Uterus (tissue), 4 donors: ENCODE results near the gene SH3RF3. TPM values are rescaled to one million over a fixed set of nuclear protein-coding genes. Genes with fewer than 3 reads are reported as not detected.

Experiments used
- DNase-seq, 2 donors: peaks; one replicate each; pipeline ENCODE4 v3.0.0-alpha.2; 2019 to 2020
- H3K27ac ChIP-seq, 2 donors: fragments of 200-600 bp; sonication (generic); 1 replicate in 1 of 2; 2 replicates in 1 of 2; pipeline ENCODE4 v1.5.1; 2016 to 2018
- H3K27me3 ChIP-seq, 2 donors: fragments of 200-600 bp; sonication (generic); one replicate each; pipeline ENCODE4 v1.5.1; 2018 to 2019; ENCODE audit warnings: control low read depth in 1 of 2
- H3K36me3 ChIP-seq, 2 donors: fragments of 200-600 bp; sonication (generic); one replicate each; pipeline ENCODE4 v1.5.1; 2019; ENCODE audit warnings: control low read depth in 1 of 2
- H3K4me1 ChIP-seq, 2 donors: fragments of 200-600 bp; sonication (generic); one replicate each; pipeline ENCODE4 v1.5.1; 2018 to 2019; ENCODE audit warnings: control low read depth in 1 of 2
- H3K4me3 ChIP-seq, 2 donors: fragments of 200-600 bp; sonication (generic); 1 replicate in 1 of 2; 2 replicates in 1 of 2; pipeline ENCODE4 v1.5.1; 2018 to 2019; ENCODE audit warnings: mild to moderate bottlenecking in 1 of 2
- H3K9me3 ChIP-seq, 2 donors: fragments of 200-600 bp; sonication (generic); one replicate each; pipeline ENCODE4 v1.5.1; 2019; ENCODE audit warnings: control low read depth in 1 of 2
- POLR2A ChIP-seq, 2 donors: fragments of 450-650 bp; IDR thresholded peaks; one replicate each; pipeline ENCODE4 v1.6.1; 2016; ENCODE audit warnings: antibody characterized with exemption in 2 of 2, mild to moderate bottlenecking in 1 of 2, moderate library complexity in 1 of 2
- intact Hi-C: fragments of 100-400 bp; cut with DNase I; formaldehyde crosslinking; loops from one replicate; pipeline ENCODE4 v1.15.1; 2023; ENCODE audit warnings: low total_unique reads
- total RNA-seq, 4 donors: library from RNA; depleted of rRNA in 3 of 4; stranded (reverse); fragments of >200 nt in 3 of 4; gene quantifications; one replicate each; pipeline versions ENCODE4 v1.1.0 to v1.2.4, GENCODE V29; 2014 to 2023
- TF ChIP-seq, protein P1 (sequence below), 4 experiments: fragments of 200-600 bp in 2 of 4; fragments of 450-650 bp in 2 of 4; sonication (generic) in 2 of 4; IDR thresholded peaks; one replicate each; pipeline ENCODE4 v1.5.1; 2016 to 2019; ENCODE audit warnings: antibody characterized with exemption in 4 of 4, mild to moderate bottlenecking in 2 of 4, moderate library complexity in 1 of 4
- donor health status: DM: yes; HTN: yes; CAD: no.

SH3RF3 gene
- total RNA-seq, 4 donors from 2014 or later: 5.1 to 10.2 (median 8.7) TPM; not detected in 1

DNA sequence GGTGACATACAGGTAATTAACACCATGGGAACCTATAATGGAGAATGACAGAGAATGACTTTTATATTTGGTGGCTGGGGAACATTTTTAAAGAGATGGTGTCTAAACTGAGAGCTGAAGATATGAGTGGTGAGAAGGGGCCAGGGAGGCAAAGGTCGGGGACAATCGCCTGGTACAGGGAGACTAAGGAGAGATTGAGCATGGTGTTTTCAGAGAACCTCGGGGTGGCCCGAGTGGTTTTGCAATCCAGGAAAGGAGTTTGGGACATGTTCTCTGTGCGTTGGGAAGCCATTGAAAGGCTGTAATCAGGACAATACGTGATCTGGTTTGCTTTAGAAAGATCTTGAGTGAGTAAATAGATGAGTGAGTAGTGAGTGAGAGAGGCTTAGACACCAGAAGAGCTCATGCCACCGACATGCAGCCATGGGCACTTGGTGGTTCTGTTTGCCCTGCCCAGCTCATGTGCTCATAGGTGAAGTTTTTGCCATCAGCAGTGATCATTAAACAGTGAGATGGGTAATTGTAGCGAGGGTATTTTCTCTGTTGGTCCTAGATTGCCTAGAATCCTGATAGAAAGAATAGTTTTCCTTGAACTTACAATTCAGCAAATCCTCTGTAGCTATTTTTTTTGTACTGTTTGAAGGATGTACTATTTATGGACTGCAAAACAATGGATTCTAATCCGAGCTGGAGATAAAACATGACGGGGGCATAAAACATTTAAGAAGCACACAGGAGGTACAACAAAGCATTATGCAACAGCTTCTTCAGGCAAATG lies 114.7 kb downstream of the SH3RF3 start:
- no peak overlapping the region for H3K4me3 ChIP-seq
- H3K36me3 ChIP-seq: no peaks in the 10 kb centered on the region
- no peaks in the 10 kb centered on the region for H3K9me3 ChIP-seq
- no peak for DNase-seq
- H3K27ac ChIP-seq: peak overlapping the region; percentile 29 to 81
- H3K27me3 ChIP-seq: no peaks in the 10 kb centered on the region
- peaks cover 13 to 24% of the 10 kb centered on the region in 2 donors for H3K4me1 ChIP-seq
- intact Hi-C loops: no loop called here
- TF ChIP-seq, protein P1, sequence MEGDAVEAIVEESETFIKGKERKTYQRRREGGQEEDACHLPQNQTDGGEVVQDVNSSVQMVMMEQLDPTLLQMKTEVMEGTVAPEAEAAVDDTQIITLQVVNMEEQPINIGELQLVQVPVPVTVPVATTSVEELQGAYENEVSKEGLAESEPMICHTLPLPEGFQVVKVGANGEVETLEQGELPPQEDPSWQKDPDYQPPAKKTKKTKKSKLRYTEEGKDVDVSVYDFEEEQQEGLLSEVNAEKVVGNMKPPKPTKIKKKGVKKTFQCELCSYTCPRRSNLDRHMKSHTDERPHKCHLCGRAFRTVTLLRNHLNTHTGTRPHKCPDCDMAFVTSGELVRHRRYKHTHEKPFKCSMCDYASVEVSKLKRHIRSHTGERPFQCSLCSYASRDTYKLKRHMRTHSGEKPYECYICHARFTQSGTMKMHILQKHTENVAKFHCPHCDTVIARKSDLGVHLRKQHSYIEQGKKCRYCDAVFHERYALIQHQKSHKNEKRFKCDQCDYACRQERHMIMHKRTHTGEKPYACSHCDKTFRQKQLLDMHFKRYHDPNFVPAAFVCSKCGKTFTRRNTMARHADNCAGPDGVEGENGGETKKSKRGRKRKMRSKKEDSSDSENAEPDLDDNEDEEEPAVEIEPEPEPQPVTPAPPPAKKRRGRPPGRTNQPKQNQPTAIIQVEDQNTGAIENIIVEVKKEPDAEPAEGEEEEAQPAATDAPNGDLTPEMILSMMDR (IDR thresholded peaks at IDR 0.05): no peak
- TF ChIP-seq POLR2A (IDR thresholded peaks at IDR 0.05): no peak

DNA sequence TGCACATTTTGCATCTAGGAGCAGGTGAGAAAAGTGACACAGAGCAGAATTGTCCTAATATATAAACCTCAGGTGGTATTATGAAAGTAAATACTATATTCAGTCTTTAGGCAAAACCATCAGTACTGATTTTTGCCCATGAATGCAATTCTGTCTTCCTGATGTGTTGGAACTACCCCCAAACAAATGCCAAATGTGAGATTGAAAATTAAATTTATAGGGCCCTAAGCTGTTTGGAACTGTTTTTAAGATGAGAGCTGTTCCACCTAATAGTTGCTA lies 115.2 kb downstream of the SH3RF3 start:
- H3K27me3 ChIP-seq: no peaks in the 10 kb centered on the region
- no peak for DNase-seq
- TF ChIP-seq, protein P1 (IDR thresholded peaks at IDR 0.05): no peak
- no peak for TF ChIP-seq POLR2A (IDR thresholded peaks at IDR 0.05)
- intact Hi-C loops: no loop called here
- H3K9me3 ChIP-seq: no peaks in the 10 kb centered on the region
- H3K36me3 ChIP-seq: no peaks in the 10 kb centered on the region
- no peak overlapping the region for H3K27ac ChIP-seq
- no peak overlapping the region for H3K4me3 ChIP-seq
- peaks cover 11 to 23% of the 10 kb centered on the region in 2 donors for H3K4me1 ChIP-seq

- Histone ChIP-seq H3K4me1 (peaks cover 10 to 23% of the 10 kb centered on the region in 2 donors), H3K9me3 (no peaks in the 10 kb centered on the region), H3K36me3 (no peaks in the 10 kb centered on the region), H3K27me3 (no peaks in the 10 kb centered on the region), H3K4me3 (no peak overlapping the region), H3K27ac (no peak overlapping the region)
- intact Hi-C loops: no loop called here
- DNase-seq: peak in 1 of 2 donors; percentile 11
- TF ChIP-seq, protein P1 (IDR thresholded peaks at IDR 0.05): no peak
These were observed 115.9 kb downstream of the SH3RF3 start for GRCh38 chr2:109244750-109245382.

DNA sequence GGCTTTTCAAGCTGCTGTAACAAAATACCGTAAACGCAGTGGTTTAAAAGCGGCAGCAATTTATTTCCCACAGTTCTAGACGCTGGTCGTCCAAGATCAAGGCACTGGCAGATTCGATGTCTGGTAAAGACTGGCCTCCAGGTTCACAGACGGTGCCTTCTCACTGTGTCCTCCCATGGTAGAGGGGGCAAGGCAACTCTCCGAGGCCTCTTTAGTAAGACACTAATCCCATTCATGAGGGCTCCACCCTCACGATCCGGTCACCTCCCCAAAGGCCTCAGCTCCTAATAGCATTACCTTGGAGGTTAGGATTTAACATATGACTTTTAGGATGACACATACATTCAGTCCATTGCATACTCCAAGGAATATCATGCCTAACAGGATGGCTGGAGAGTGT lies 117.2 kb downstream of the SH3RF3 start:
- Histone ChIP-seq H3K27ac (no peak overlapping the region), H3K9me3 (no peaks in the 10 kb centered on the region), H3K36me3 (no peaks in the 10 kb centered on the region), H3K27me3 (no peaks in the 10 kb centered on the region), H3K4me3 (no peak overlapping the region), H3K4me1 (peaks cover 10 to 23% of the 10 kb centered on the region in 2 donors)
- TF ChIP-seq, protein P1 (IDR thresholded peaks at IDR 0.05): no peak
- no peak for TF ChIP-seq POLR2A (IDR thresholded peaks at IDR 0.05)
- DNase-seq: peak in 1 of 2 donors; percentile 8
- intact Hi-C loops: no loop called here

- no peak overlapping the region for H3K27ac ChIP-seq
- intact Hi-C loops: no loop called here
- no peaks in the 10 kb centered on the region for H3K9me3 ChIP-seq
- no peak for DNase-seq
- TF ChIP-seq, protein P1 (IDR thresholded peaks at IDR 0.05): no peak
- TF ChIP-seq POLR2A (IDR thresholded peaks at IDR 0.05): no peak
- peaks cover 10 to 23% of the 10 kb centered on the region in 2 donors for H3K4me1 ChIP-seq
- no peak overlapping the region for H3K4me3 ChIP-seq
- no peaks in the 10 kb centered on the region for H3K36me3 ChIP-seq
- no peaks in the 10 kb centered on the region for H3K27me3 ChIP-seq
These were observed 117.6 kb downstream of the SH3RF3 start for GRCh38 chr2:109246616-109247015.
